Neural cell (in vitro differentiated cells): ENCODE results near the gene SDK2. TPM values are rescaled to one million over a fixed set of nuclear protein-coding genes. Genes with fewer than 3 reads are reported as not detected.

Experiments used
- H2AFZ ChIP-seq: fragments of 200-600, 300-800 bp; sonication (generic), shearing (Covaris generic); 2 replicates; pipeline ENCODE4 v1.6.0; 2014; ENCODE audit warnings: low read depth, mild to moderate bottlenecking, antibody characterized with exemption, low read length, moderate library complexity
- H3F3A ChIP-seq: fragments of 200-600 bp; shearing (Covaris generic); 2 replicates; pipeline ENCODE4 v1.6.1; 2016; ENCODE audit warnings: mild to moderate bottlenecking, moderate library complexity, mixed read lengths, antibody characterized with exemption, low read length; ENCODE audit not compliant: insufficient read depth, poor library complexity, severe bottlenecking
- H3K27ac ChIP-seq: fragments of 200-600, 300-800 bp; sonication (generic), shearing (Covaris generic); 2 replicates; pipeline ENCODE4 v1.5.1; 2014; ENCODE audit warnings: mild to moderate bottlenecking, low read length, moderate library complexity
- H3K27me3 ChIP-seq: fragments of 300-800, 200-600 bp; sonication (generic), shearing (Covaris generic); 2 replicates; pipeline ENCODE4 v1.6.0; 2014; ENCODE audit warnings: mild to moderate bottlenecking, low read depth, low read length, moderate library complexity; ENCODE audit not compliant: insufficient read depth
- H3K36me3 ChIP-seq: fragments of 300-800, 200-600 bp; sonication (generic), shearing (Covaris generic); 2 replicates; pipeline ENCODE4 v1.5.1; 2014; ENCODE audit warnings: mild to moderate bottlenecking, antibody characterized with exemption, low read length, moderate library complexity; ENCODE audit not compliant: insufficient read depth
- H3K4me2 ChIP-seq: fragments of 300-800, 200-600 bp; sonication (generic), shearing (Covaris generic); 2 replicates; pipeline ENCODE4 v1.6.0; 2014; ENCODE audit warnings: mild to moderate bottlenecking, low read length
- H3K4me3 ChIP-seq: fragments of 300-800, 200-600 bp; sonication (generic), shearing (Covaris generic); 2 replicates; pipeline ENCODE4 v1.5.1; 2014; ENCODE audit warnings: mild to moderate bottlenecking, low read length, moderate library complexity
- H3K79me2 ChIP-seq: fragments of 200-600 bp; shearing (Covaris generic); replicated peaks from 2 replicates; pipeline ENCODE4 v1.6.0; 2014; ENCODE audit warnings: mild to moderate bottlenecking, low read length, moderate library complexity; ENCODE audit not compliant: insufficient read depth
- H3K9ac ChIP-seq: fragments of 300-800, 200-600 bp; sonication (generic), shearing (Covaris generic); 2 replicates; pipeline ENCODE4 v1.6.1; 2016; ENCODE audit warnings: mild to moderate bottlenecking, low read length, mixed read lengths
- H3K9me2 ChIP-seq: fragments of 200-600 bp; shearing (Covaris generic); 2 replicates; pipeline ENCODE4 v1.6.1; 2016; ENCODE audit warnings: mild to moderate bottlenecking, low read length, mixed read lengths; ENCODE audit not compliant: insufficient read depth
- H3K9me3 ChIP-seq: fragments of 200-600, 300-800 bp; sonication (generic), shearing (Covaris generic); 2 replicates; pipeline ENCODE4 v1.6.1; 2016; ENCODE audit warnings: mild to moderate bottlenecking, mixed run types, low read length, moderate library complexity, mixed read lengths
- H4K20me1 ChIP-seq: fragments of 200-600 bp; shearing (Covaris generic); 2 replicates; pipeline ENCODE4 v1.6.1; 2016; ENCODE audit warnings: mild to moderate bottlenecking, mixed run types; ENCODE audit not compliant: insufficient read depth
- CTCF ChIP-seq: fragments of 450-650 bp; IDR thresholded peaks from 2 replicates; pipeline ENCODE4 v1.5.1; 2014; ENCODE audit warnings: antibody characterized with exemption, mild to moderate bottlenecking, moderate library complexity; ENCODE audit not compliant: poor library complexity, severe bottlenecking
- EP300 ChIP-seq: fragments of 450-650 bp; conservative IDR thresholded peaks from 2 replicates; pipeline ENCODE4 v1.6.1; 2014; ENCODE audit warnings: antibody characterized with exemption, mild to moderate bottlenecking, moderate library complexity; ENCODE audit not compliant: poor library complexity, severe bottlenecking
- EZH2 ChIP-seq: fragments of 200-600, 300-800 bp; shearing (Covaris generic), sonication (generic); IDR thresholded peaks from 2 replicates; pipeline ENCODE4 v1.6.1; 2014; ENCODE audit warnings: antibody characterized with exemption, low read length, borderline replicate concordance, mild to moderate bottlenecking; ENCODE audit not compliant: insufficient read depth, poor library complexity, severe bottlenecking
- MXI1 ChIP-seq: fragments of 450-650 bp; conservative IDR thresholded peaks from 2 replicates; pipeline ENCODE4 v1.6.1; 2014; ENCODE audit warnings: antibody characterized with exemption, mild to moderate bottlenecking; ENCODE audit not compliant: poor library complexity, severe bottlenecking
- POLR2AphosphoS5 ChIP-seq: IDR thresholded peaks from 2 replicates; pipeline ENCODE4 v1.6.1; 2012
- RAD21 ChIP-seq: fragments of 450-650 bp; conservative IDR thresholded peaks from 2 replicates; pipeline ENCODE4 v1.6.1; 2014; ENCODE audit warnings: antibody characterized with exemption, mild to moderate bottlenecking, moderate library complexity
- REST ChIP-seq: IDR thresholded peaks from 2 replicates; pipeline ENCODE4 v1.6.1; 2012; ENCODE audit warnings: borderline replicate concordance
- SMC3 ChIP-seq: fragments of 450-650 bp; conservative IDR thresholded peaks from 2 replicates; pipeline ENCODE4 v1.6.1; 2014; ENCODE audit warnings: antibody characterized with exemption, mild to moderate bottlenecking, moderate library complexity; ENCODE audit not compliant: poor library complexity
- TAF1 ChIP-seq: IDR thresholded peaks from 2 replicates; pipeline ENCODE4 v1.6.1; 2012; ENCODE audit warnings: low read depth
- polyA plus RNA-seq: library from polyadenylated mRNA; depleted of rRNA; stranded (reverse); fragments of >200 nt; gene quantifications from 2 replicates; pipeline ENCODE4 v1.2.3, GENCODE V29; 2014

Gene SDK2
- polyA plus RNA-seq, 1 donor from 2014 or later: 0.73 TPM

GRCh38 chr17:73689596-73690275 is 45.5 kb upstream of the SDK2 start:
- Histone ChIP-seq H3K4me2 (no peak overlapping the region), H3K27me3 (no peaks in the 10 kb centered on the region), H2AFZ (no peak overlapping the region), H3K79me2 (no peaks in the 10 kb centered on the region), H3K9me2 (no peaks in the 10 kb centered on the region), H3K27ac (no peak overlapping the region), H3F3A (no peaks in the 10 kb centered on the region), H4K20me1 (no peaks in the 10 kb centered on the region), H3K36me3 (no peaks in the 10 kb centered on the region), H3K9me3 (no peaks in the 10 kb centered on the region), H3K4me3 (no peak overlapping the region), H3K9ac (no peak overlapping the region)
- TF ChIP-seq TAF1 (no peak), EP300 (no peak), EZH2 (no peak), POLR2AphosphoS5 (no peak), MXI1 (no peak), SMC3 (no peak), CTCF (no peak), REST (no peak), RAD21 (no peak)

- H3K36me3 ChIP-seq: no peaks in the 10 kb centered on the region
Observed at GRCh38 chr17:73686961-73687360, 42.7 kb upstream of the SDK2 start.

More at GRCh38 chr17:73686961-73687360, 42.7 kb upstream of the SDK2 start:
- H3K9me3 ChIP-seq: no peaks in the 10 kb centered on the region
- H3K27me3 ChIP-seq: no peaks in the 10 kb centered on the region
- no peak overlapping the region for H3K9ac ChIP-seq
- no peak overlapping the region for H3K4me2 ChIP-seq
- H2AFZ ChIP-seq: no peak overlapping the region
- TF ChIP-seq MXI1 (no peak), CTCF (no peak), EZH2 (no peak), RAD21 (no peak), POLR2AphosphoS5 (no peak), TAF1 (no peak), REST (no peak), EP300 (no peak), SMC3 (no peak)
- H4K20me1 ChIP-seq: no peaks in the 10 kb centered on the region
- H3F3A ChIP-seq: no peaks in the 10 kb centered on the region
- no peaks in the 10 kb centered on the region for H3K79me2 ChIP-seq
- H3K4me3 ChIP-seq: no peak overlapping the region
- no peaks in the 10 kb centered on the region for H3K9me2 ChIP-seq
- H3K27ac ChIP-seq: no peak overlapping the region
